Loucy (cell line): Measurements from ENCODE around the gene KPNA1.

Experiments used
- H2AFZ ChIP-seq: fragments of 200-600 bp; sonication (generic); 2 replicates; pipeline ENCODE4 v1.6.0; 2016; ENCODE audit warnings: antibody characterized with exemption, mild to moderate bottlenecking, low read length, moderate library complexity
- H3F3A ChIP-seq: fragments of 200-600 bp; 2 replicates; pipeline ENCODE4 v1.6.0; 2016; ENCODE audit warnings: antibody characterized with exemption, low read depth, mild to moderate bottlenecking
- H3K27me3 ChIP-seq: fragments of 200-600 bp; sonication (generic); 2 replicates; pipeline ENCODE4 v1.6.1; 2014; ENCODE audit warnings: low read length, mild to moderate bottlenecking; ENCODE audit not compliant: insufficient read depth, poor library complexity, severe bottlenecking
- H3K36me3 ChIP-seq: fragments of 200-600 bp; sonication (generic); 2 replicates; pipeline ENCODE4 v1.6.1; 2016; ENCODE audit warnings: low read length; ENCODE audit not compliant: insufficient read depth
- H3K4me1 ChIP-seq: fragments of 200-600 bp; sonication (generic); 2 replicates; pipeline ENCODE4 v1.5.1; 2014; ENCODE audit warnings: low read length, mild to moderate bottlenecking; ENCODE audit not compliant: insufficient read depth, poor library complexity, severe bottlenecking
- H3K4me2 ChIP-seq: fragments of 200-600 bp; sonication (generic); 2 replicates; pipeline ENCODE4 v1.6.0; 2014; ENCODE audit warnings: antibody characterized with exemption, low read length, low read depth, mild to moderate bottlenecking; ENCODE audit not compliant: poor library complexity, severe bottlenecking
- H3K4me3 ChIP-seq: fragments of 200-600 bp; sonication (generic); 2 replicates; pipeline ENCODE4 v1.5.1; 2014; ENCODE audit warnings: low read length, mild to moderate bottlenecking, mixed read lengths; ENCODE audit not compliant: poor library complexity, severe bottlenecking
- H3K79me2 ChIP-seq: fragments of 200-600 bp; sonication (generic); 2 replicates; pipeline ENCODE4 v1.6.1; 2014; ENCODE audit warnings: low read length; ENCODE audit not compliant: insufficient read depth
- H3K9ac ChIP-seq: fragments of 200-600 bp; sonication (generic); 2 replicates; pipeline ENCODE4 v1.6.0; 2014; ENCODE audit warnings: mild to moderate bottlenecking, low read depth, low read length, moderate library complexity; ENCODE audit not compliant: poor library complexity, severe bottlenecking
- H3K9me2 ChIP-seq: fragments of 200-600 bp; sonication (generic); replicated peaks from 2 replicates; pipeline ENCODE4 v1.6.1; 2016; ENCODE audit warnings: low read depth, low read length, mixed read lengths
- H3K9me3 ChIP-seq: fragments of 200-600 bp; sonication (generic); 2 replicates; pipeline ENCODE4 v1.6.1; 2014; ENCODE audit warnings: mild to moderate bottlenecking, antibody characterized with exemption, low read length, low read depth; ENCODE audit not compliant: insufficient read depth
- H4K20me1 ChIP-seq: fragments of 200-600 bp; sonication (generic); 2 replicates; pipeline ENCODE4 v1.6.0; 2014; ENCODE audit warnings: antibody characterized with exemption, low read length, mild to moderate bottlenecking; ENCODE audit not compliant: insufficient read depth, poor library complexity, severe bottlenecking
- EZH2phosphoT487 ChIP-seq: fragments of 200-600 bp; IDR thresholded peaks from 2 replicates; pipeline ENCODE4 v1.6.1; 2018; ENCODE audit warnings: antibody characterized with exemption, mild to moderate bottlenecking, moderate library complexity, borderline replicate concordance
- TF ChIP-seq, protein P1 (sequence below): fragments of 200-600 bp; sonication (generic); conservative IDR thresholded peaks from 2 replicates; pipeline ENCODE4 v1.5.1; 2014; ENCODE audit warnings: mild to moderate bottlenecking, antibody characterized with exemption, low read length

KPNA1 gene

DNA sequence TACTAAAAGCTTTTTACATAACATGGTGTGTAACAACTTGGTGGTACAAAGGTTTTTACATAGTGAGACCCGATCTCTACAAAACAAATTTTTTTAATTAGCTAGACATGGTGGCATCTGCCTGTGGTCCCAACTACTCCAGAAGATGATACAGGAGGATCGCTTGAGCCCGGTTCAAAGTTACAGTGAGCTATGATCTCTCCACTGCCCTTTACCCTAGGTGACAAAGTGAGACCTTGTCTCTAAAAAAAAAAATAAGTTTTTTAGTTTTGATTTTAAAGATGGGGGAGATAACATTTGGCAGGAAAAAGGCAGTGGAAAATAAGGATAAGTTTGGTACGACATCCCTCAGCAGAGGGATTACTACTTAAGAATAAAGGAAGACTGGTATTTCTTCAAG lies 124.8 kb downstream of the KPNA1 start:
- H3K4me1 ChIP-seq: peaks cover 58% of the 10 kb centered on the region
- H4K20me1 ChIP-seq: peaks cover 11% of the 10 kb centered on the region
- H3K79me2 ChIP-seq: peaks cover 88% of the 10 kb centered on the region; the same call in 1 of the 2 replicates
- no peaks in the 10 kb centered on the region for H3K9me3 ChIP-seq
- no peak for TF ChIP-seq EZH2phosphoT487
- TF ChIP-seq, protein P1, sequence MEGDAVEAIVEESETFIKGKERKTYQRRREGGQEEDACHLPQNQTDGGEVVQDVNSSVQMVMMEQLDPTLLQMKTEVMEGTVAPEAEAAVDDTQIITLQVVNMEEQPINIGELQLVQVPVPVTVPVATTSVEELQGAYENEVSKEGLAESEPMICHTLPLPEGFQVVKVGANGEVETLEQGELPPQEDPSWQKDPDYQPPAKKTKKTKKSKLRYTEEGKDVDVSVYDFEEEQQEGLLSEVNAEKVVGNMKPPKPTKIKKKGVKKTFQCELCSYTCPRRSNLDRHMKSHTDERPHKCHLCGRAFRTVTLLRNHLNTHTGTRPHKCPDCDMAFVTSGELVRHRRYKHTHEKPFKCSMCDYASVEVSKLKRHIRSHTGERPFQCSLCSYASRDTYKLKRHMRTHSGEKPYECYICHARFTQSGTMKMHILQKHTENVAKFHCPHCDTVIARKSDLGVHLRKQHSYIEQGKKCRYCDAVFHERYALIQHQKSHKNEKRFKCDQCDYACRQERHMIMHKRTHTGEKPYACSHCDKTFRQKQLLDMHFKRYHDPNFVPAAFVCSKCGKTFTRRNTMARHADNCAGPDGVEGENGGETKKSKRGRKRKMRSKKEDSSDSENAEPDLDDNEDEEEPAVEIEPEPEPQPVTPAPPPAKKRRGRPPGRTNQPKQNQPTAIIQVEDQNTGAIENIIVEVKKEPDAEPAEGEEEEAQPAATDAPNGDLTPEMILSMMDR: no peak
- H3K4me2 ChIP-seq: peak overlapping the region; percentile 98
- no peaks in the 10 kb centered on the region for H3K9me2 ChIP-seq
- H2AFZ ChIP-seq: no peak overlapping the region
- no peaks in the 10 kb centered on the region for H3F3A ChIP-seq
- H3K27me3 ChIP-seq: no peaks in the 10 kb centered on the region
- H3K36me3 ChIP-seq: peaks cover 8% of the 10 kb centered on the region; the same call in 1 of the 2 replicates
- H3K4me3 ChIP-seq: peak overlapping the region; percentile 42
- peak overlapping the region; percentile 19 for H3K9ac ChIP-seq

DNA sequence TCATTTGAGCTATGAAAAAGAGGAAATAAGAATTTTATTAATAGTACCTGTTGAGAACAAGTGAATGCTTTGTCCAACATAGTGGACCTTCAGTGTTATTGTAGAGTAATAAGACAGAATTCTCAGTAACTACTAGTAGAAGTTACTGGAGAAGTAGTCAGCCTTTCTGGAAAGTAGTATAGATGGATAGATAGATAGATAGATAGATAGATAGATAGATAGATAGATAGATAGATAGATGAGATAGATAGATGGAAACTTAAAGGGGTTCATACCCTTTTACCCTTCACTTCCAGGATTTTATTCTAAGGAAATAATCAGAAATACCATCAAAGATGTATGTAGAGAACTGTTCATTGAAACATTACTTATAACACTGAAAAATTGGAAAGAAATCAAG lies 125.5 kb downstream of the KPNA1 start:
- peaks cover 92% of the 10 kb centered on the region; the same call in 1 of the 2 replicates for H3K79me2 ChIP-seq

DNA sequence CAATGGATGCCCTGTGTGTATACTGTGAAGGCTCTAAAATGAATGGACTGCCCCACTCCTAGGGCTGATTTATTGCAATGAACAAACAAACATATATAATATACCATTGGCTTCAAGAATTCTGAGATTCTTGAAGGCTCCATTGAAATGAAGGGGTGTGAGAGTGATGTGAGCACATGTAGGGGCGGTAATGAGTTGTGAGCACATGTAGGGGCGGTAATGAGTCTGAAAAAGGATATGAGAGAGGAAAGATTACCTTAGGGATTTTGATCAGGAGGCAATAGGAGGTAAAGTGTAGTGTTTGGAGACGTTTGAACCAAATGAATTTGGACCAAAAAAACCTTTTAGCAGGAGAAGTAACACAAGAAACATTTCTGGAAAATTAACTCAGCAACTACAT lies 127.0 kb downstream of the KPNA1 start:
- no peaks in the 10 kb centered on the region for H3K27me3 ChIP-seq
- peak overlapping the region; percentile 91 for H3K4me3 ChIP-seq
- no peak overlapping the region for H3K9ac ChIP-seq
- no peaks in the 10 kb centered on the region for H3K9me3 ChIP-seq
- H3K36me3 ChIP-seq: no peaks in the 10 kb centered on the region
- peaks cover 52% of the 10 kb centered on the region for H3K4me1 ChIP-seq
- H3K9me2 ChIP-seq: no peaks in the 10 kb centered on the region
- peak overlapping the region; percentile 98 for H3K4me2 ChIP-seq
- peaks cover 11% of the 10 kb centered on the region for H4K20me1 ChIP-seq
- no peaks in the 10 kb centered on the region for H3F3A ChIP-seq
- H2AFZ ChIP-seq: no peak overlapping the region
- H3K79me2 ChIP-seq: peaks cover 83% of the 10 kb centered on the region
- TF ChIP-seq, protein P1: peak; percentile 31
- TF ChIP-seq EZH2phosphoT487: no peak

More for the DNA sequence above, 125.5 kb downstream of the KPNA1 start:
- Histone ChIP-seq H3K27me3 (no peaks in the 10 kb centered on the region), H3K4me1 (peaks cover 53% of the 10 kb centered on the region), H4K20me1 (peaks cover 11% of the 10 kb centered on the region), H3K4me2 (peak overlapping the region; percentile 98), H3K9ac (no peak overlapping the region), H3K36me3 (peaks cover 8% of the 10 kb centered on the region; the same call in 1 of the 2 replicates), H3K9me3 (no peaks in the 10 kb centered on the region), H3K9me2 (no peaks in the 10 kb centered on the region), H2AFZ (no peak overlapping the region), H3K4me3 (no peak overlapping the region), H3F3A (no peaks in the 10 kb centered on the region)
- TF ChIP-seq, protein P1: no peak
- TF ChIP-seq EZH2phosphoT487: no peak
